Upper lobe of left lung (tissue), 6 donors: ENCODE measurements around the gene NPIPB8. TPM values are rescaled to one million over a fixed set of nuclear protein-coding genes. Genes with fewer than 3 reads are reported as not detected.
"Not testable (repeated sequence)": the region's sequence is repeated elsewhere in the genome, so short reads cannot be mapped to it uniquely, and the experiment has no call there.

ENCODE experiments used
- ATAC-seq, 2 donors: fragments of 200-7000 bp; cut with Tn5 transposase; one replicate each; pipeline ENCODE4 v1.9.1; 2022; ENCODE audit warnings: mild to moderate bottlenecking in 2 of 2, moderate library complexity in 2 of 2; ENCODE audit not compliant: low FRiP score in 2 of 2
- DNase-seq, 2 donors: peaks; one replicate each; pipeline ENCODE4 v3.0.0-alpha.2; 2019 to 2020
- H3K27ac ChIP-seq, 4 donors: fragments of 200-600 bp; sonication (generic); one replicate each; pipeline ENCODE4 v1.5.1; 2016 to 2019
- H3K27me3 ChIP-seq, 4 donors: fragments of 200-600 bp; sonication (generic); one replicate each; pipeline ENCODE4 v1.5.1; 2017 to 2019
- H3K36me3 ChIP-seq, 4 donors: fragments of 200-600 bp; sonication (generic); one replicate each; pipeline ENCODE4 v1.5.1; 2016 to 2019
- H3K4me1 ChIP-seq, 4 donors: fragments of 200-600 bp; sonication (generic); one replicate each; pipeline ENCODE4 v1.5.1; 2018 to 2019
- H3K4me3 ChIP-seq, 4 donors: fragments of 200-600 bp; sonication (generic); one replicate each; pipeline ENCODE4 v1.5.1; 2017 to 2019; ENCODE audit warnings: mild to moderate bottlenecking in 2 of 4, moderate library complexity in 1 of 4
- H3K9me3 ChIP-seq, 4 donors: fragments of 200-600 bp; sonication (generic); one replicate each; pipeline ENCODE4 v1.5.1; 2018 to 2019
- EP300 ChIP-seq, 4 donors: sonication (generic); formaldehyde crosslinking; IDR thresholded peaks; one replicate each; pipeline ENCODE4 v1.5.1; 2017; ENCODE audit warnings: antibody characterized with exemption in 4 of 4, control low read depth in 2 of 4
- POLR2A ChIP-seq, 4 donors: fragments of 450-650 bp; IDR thresholded peaks; one replicate each; pipeline ENCODE4 v1.5.1; 2016 to 2017; ENCODE audit warnings: antibody characterized with exemption in 4 of 4, mild to moderate bottlenecking in 2 of 4
- POLR2AphosphoS5 ChIP-seq, 2 donors: sonication (generic); formaldehyde crosslinking; IDR thresholded peaks; one replicate each; pipeline ENCODE4 v1.5.1; 2017; ENCODE audit warnings: antibody characterized with exemption in 2 of 2
- WGBS, 2 donors: methylation state at CpG; one replicate each; pipeline ENCODE4 v1.1.5; 2017 to 2018; 5-methylcytosine and 5-hydroxymethylcytosine counted together
- total RNA-seq, 6 donors: library from RNA; depleted of rRNA in 4 of 6; stranded (reverse); fragments of >200 nt in 4 of 6; gene quantifications; one replicate each; pipeline versions ENCODE4 v1.1.0 to v1.2.1, GENCODE V29; 2016 to 2021
- TF ChIP-seq, protein P1 (sequence below), 6 experiments: fragments of 450-650 bp in 4 of 6; fragments of 200-600 bp in 2 of 6; sonication (generic) in 2 of 6; IDR thresholded peaks; one replicate each; pipeline ENCODE4 v1.5.1; 2016 to 2019; ENCODE audit warnings: antibody characterized with exemption in 6 of 6
- donor health status: DM: no; HTN: no; CAD: no; lungs with moderate emphysema.
- donor health status: DM: no; HTN: yes; CAD: no; lungs with severe emphysema.

NPIPB8 gene
- total RNA-seq, 6 donors from 2014 or later: 0.67 to 2.3 TPM; not detected in 4

DNA sequence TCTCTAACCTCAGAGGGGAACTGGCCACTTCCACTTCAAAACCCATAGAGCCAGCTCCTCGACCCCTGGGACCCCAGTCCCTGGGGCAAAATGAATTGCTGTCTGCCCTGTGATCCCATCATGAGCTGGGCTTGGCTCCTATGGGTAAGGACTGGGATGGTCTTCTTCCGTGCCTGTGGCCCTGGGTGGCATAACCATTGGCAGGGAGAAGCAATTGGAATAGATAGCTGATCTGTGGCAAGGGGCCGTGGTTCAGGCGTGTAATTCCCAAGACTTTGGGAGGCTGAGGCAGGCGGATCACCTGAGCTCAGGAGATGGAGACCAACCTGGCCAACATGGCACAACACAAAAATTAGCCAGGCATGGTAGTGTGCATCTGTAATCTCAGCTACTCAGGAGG lies 45.4 kb upstream of the NPIPB8 start:
- no peaks in the 10 kb centered on the region for H3K9me3 ChIP-seq
- no peak overlapping the region for H3K4me3 ChIP-seq
- TF ChIP-seq, protein P1, sequence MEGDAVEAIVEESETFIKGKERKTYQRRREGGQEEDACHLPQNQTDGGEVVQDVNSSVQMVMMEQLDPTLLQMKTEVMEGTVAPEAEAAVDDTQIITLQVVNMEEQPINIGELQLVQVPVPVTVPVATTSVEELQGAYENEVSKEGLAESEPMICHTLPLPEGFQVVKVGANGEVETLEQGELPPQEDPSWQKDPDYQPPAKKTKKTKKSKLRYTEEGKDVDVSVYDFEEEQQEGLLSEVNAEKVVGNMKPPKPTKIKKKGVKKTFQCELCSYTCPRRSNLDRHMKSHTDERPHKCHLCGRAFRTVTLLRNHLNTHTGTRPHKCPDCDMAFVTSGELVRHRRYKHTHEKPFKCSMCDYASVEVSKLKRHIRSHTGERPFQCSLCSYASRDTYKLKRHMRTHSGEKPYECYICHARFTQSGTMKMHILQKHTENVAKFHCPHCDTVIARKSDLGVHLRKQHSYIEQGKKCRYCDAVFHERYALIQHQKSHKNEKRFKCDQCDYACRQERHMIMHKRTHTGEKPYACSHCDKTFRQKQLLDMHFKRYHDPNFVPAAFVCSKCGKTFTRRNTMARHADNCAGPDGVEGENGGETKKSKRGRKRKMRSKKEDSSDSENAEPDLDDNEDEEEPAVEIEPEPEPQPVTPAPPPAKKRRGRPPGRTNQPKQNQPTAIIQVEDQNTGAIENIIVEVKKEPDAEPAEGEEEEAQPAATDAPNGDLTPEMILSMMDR (IDR thresholded peaks at IDR 0.05): no peak
- TF ChIP-seq POLR2AphosphoS5 (IDR thresholded peaks at IDR 0.05): no peak
- H3K27ac ChIP-seq: no peak overlapping the region
- H3K27me3 ChIP-seq: no peaks in the 10 kb centered on the region
- H3K4me1 ChIP-seq: peaks cover 14 to 21% (median 17%) of the 10 kb centered on the region in 4 donors
- H3K36me3 ChIP-seq: peaks cover 4 to 59% (median 46%) of the 10 kb centered on the region in 4 donors
- no peak for ATAC-seq
- DNase-seq: no peak
- WGBS, 2 donors: 90 to 97% methylated on average over 5 of the region's 5 CpGs

DNA sequence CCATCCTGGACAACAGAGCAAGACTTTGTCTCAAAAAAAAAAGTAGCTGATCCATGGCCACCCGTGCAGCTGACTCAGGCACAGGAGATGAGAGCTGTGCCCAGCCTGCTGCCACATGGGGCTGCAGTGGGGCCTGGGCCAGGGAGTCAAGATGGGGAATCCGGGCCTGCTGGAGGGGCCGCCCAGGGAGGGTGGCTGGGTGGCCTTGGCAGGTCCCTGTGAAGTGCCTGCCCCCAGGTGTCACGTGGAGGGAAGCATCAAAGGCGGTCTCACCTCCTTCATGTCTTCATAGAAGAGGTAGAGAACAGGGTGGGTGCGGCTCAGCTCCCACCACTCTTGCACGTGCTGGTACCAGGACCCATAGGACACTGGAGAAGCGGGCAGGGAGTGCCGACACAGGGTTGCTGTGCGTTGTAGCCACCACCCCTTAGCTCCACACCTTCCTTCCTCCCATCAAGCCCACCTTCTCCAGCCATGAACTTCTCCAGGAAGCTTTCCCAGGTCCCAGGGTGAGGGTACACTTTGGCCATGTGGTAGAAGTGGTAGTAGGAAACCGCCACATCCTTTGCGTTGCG lies 44.8 kb upstream of the NPIPB8 start:
- H3K4me1 ChIP-seq: peaks cover 14 to 27% (median 21%) of the 10 kb centered on the region in 4 donors
- H3K9me3 ChIP-seq: no peaks in the 10 kb centered on the region
- TF ChIP-seq POLR2A (IDR thresholded peaks at IDR 0.05): no peak
- TF ChIP-seq POLR2AphosphoS5 (IDR thresholded peaks at IDR 0.05): no peak
- no peak for TF ChIP-seq EP300 (IDR thresholded peaks at IDR 0.05)
- H3K36me3 ChIP-seq: peaks cover 4 to 55% (median 41%) of the 10 kb centered on the region in 4 donors
- no peak overlapping the region for H3K4me3 ChIP-seq
- 91 to 95% methylated on average over 9 to 13 of the region's 13 CpGs for WGBS, 2 donors
- no peaks in the 10 kb centered on the region for H3K27me3 ChIP-seq
- ATAC-seq (no peak), DNase-seq (no peak)
- H3K27ac ChIP-seq: no peak overlapping the region

DNA sequence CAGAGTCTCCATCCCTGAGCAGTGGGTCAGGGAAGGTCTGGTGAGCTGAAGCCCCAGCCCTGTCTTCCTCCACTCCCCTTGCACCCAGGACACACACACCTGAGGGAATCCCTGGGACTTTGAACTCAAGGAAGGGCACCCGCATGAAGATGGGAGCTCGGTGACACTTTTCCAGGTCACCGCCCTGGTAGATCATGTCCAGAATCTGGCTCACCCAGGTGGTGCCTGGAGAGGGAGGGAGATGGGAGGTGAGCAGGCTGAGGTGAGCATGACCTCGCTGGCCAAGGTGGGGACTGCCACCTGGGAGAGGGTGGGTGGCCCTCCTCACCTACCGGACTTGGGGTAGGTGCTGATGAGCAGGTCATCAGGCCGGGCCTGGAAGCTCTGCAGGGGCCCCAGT lies 42.4 kb upstream of the NPIPB8 start:
- ATAC-seq, H3K9me3 ChIP-seq, DNase-seq, H3K4me3 ChIP-seq, H3K27me3 ChIP-seq: not testable (repeated sequence)
- H3K4me1 ChIP-seq: peaks cover 14 to 28% (median 21%) of the 10 kb centered on the region in 4 donors
- 92 to 97% methylated on average over 4 to 5 of the region's 6 CpGs for WGBS, 2 donors
- H3K27ac ChIP-seq: peak overlapping the region in 3 of 4 donors; percentile 35 to 82 (median 38)
- H3K36me3 ChIP-seq: peaks cover 2 to 31% (median 20%) of the 10 kb centered on the region in 4 donors

DNA sequence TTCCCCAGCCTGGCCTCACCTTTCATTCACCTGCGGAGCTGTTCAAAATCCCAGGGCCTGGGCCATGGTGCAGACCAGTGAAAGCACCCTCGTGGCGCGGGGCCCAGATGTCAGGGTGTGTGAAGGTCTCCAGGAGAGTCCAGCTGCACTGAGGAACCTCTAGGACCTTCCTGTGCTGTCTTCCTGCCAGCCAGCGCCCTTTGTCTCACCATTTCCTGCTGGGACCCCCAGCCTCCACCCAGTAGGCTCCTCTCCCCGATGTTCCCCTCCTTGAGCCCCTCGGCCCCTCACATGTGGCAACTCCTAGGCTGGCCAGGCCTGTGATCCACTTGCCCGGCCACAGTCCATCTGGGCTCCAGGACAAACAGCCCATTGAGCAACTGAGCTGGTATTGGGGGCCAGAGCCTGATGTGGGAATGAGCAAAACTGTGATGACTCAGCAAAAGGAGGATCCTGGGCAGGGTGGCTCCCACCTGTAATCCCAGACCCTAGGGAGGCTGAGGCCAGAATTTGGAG lies 41.7 kb upstream of the NPIPB8 start:
- peak overlapping the region; percentile 68 to 85 (median 82) for H3K27ac ChIP-seq

DNA sequence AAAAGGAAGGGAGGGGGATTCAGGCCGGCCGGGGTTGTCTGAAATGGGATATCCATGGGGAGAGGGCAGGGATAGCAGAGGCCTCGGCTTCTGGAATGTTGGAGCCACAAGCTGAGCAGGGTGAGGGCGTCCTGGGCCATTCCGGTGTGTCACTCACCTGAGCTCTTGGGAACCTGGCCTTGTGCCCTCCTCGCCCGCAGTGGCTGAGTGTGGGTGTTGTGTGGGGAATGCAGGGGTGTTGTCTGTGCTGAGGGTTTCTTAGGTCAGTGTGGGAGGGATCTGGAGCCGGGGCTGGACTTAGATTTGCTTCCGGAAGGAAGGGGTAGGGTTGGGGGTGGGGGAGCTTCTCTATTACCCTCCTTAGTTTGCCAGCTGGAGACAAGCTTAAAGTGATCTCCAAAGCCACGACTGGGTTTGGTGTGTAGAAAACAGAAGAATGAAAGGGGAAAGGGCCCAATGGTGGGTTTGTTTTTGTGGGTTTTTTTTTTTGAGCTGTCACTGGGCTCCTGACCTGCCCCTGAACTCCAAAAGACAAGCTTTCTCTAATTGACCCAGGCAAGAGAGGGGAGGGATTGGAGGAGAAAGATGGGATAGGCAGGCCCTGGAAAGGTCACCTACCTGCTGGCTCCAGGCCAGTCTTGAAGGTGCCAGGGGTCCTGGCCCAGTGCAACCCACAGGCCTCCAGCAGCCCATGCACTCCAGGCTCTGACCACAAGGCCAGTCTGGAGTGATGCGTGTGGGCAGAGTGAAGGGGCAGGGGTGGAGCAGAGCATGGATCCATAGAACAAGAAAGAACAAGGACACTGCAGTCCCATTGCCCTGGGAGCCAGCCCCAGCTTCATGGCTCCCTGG lies 40.8 kb upstream of the NPIPB8 start, which contains the start of gene SULT1A2:
Gene SULT1A2 (minus strand): TSS at position 211 of the 852 bp plus-strand sequence. CDS start 1,120 bp downstream, outside the sequence.
- H3K4me3 ChIP-seq: peak within 1 kb of the TSS in 3 of 4 donors; percentile 28 to 50 (median 43)
- DNase-seq: peak; percentile 82 to 90

More for the DNA sequence above, 41.7 kb upstream of the NPIPB8 start:
- ATAC-seq: no peak
- 48% methylated on average over 4 to 8 of the region's 8 CpGs for WGBS, 2 donors
- Histone ChIP-seq H3K4me3 (peak overlapping the region in 3 of 4 donors; percentile 28 to 50 (median 43)), H3K27me3 (no peaks in the 10 kb centered on the region), H3K9me3 (no peaks in the 10 kb centered on the region), H3K36me3 (peaks cover 0 to 24% (median 13%) of the 10 kb centered on the region in 4 donors), H3K4me1 (peaks cover 14 to 28% (median 21%) of the 10 kb centered on the region in 4 donors)
- TF ChIP-seq EP300 (IDR thresholded peaks at IDR 0.05) (no peak), POLR2A (IDR thresholded peaks at IDR 0.05) (no peak), POLR2AphosphoS5 (IDR thresholded peaks at IDR 0.05) (no peak)
- TF ChIP-seq, protein P1 (IDR thresholded peaks at IDR 0.05): no peak
- peak; percentile 50 for DNase-seq

More for the DNA sequence above, 40.8 kb upstream of the NPIPB8 start, which contains the start of gene SULT1A2:
- Histone ChIP-seq H3K27me3 (no peaks in the 10 kb centered on the region), H3K27ac (peak within 1 kb of the TSS; percentile 68 to 85 (median 82)), H3K9me3 (no peaks in the 10 kb centered on the region), H3K4me1 (peaks cover 14 to 28% (median 21%) of the 10 kb centered on the region in 4 donors), H3K36me3 (peaks cover 0 to 15% (median 5%) of the 10 kb centered on the region in 4 donors)
- TF ChIP-seq EP300 (IDR thresholded peaks at IDR 0.05) (no peak), POLR2A (IDR thresholded peaks at IDR 0.05) (peak in 1 of 4 donors; percentile 53), POLR2AphosphoS5 (IDR thresholded peaks at IDR 0.05) (peak in 1 of 2 donors; percentile 76)
- TF ChIP-seq, protein P1 (IDR thresholded peaks at IDR 0.05): no peak
- 30 to 36% methylated on average over 11 of the region's 11 CpGs for WGBS, 2 donors
- peak; percentile 59 to 83 for ATAC-seq
